Adipocyte (in vitro differentiated cells): Measurements from ENCODE around the gene PCDHB12.
"Not testable (repeated sequence)": the region's sequence is repeated elsewhere in the genome, so short reads cannot be mapped to it uniquely, and the experiment has no call there.

Experiments
- DNase-seq: peaks from one replicate; pipeline ENCODE4 v3.0.0-alpha.2; 2015; ENCODE audit warnings: low read depth
- H3K27me3 ChIP-seq: replicated peaks from 2 replicates; pipeline ENCODE4 v1.7.0; 2013; ENCODE audit warnings: mild to moderate bottlenecking, low read length, moderate library complexity; ENCODE audit not compliant: control insufficient read depth, insufficient read depth
- H3K36me3 ChIP-seq: 2 replicates; pipeline ENCODE4 v1.7.0; 2013; ENCODE audit warnings: low read length, mild to moderate bottlenecking, moderate library complexity; ENCODE audit not compliant: control insufficient read depth, insufficient read depth, severe bottlenecking
- H3K4me1 ChIP-seq: 2 replicates; pipeline ENCODE4 v1.7.0; 2013; ENCODE audit warnings: mild to moderate bottlenecking, low read length, moderate library complexity; ENCODE audit not compliant: control insufficient read depth, insufficient read depth
- H3K4me3 ChIP-seq: 2 replicates; pipeline ENCODE4 v1.7.0; 2013; ENCODE audit warnings: mild to moderate bottlenecking, low read length, moderate library complexity
- H3K9ac ChIP-seq: 2 replicates; pipeline ENCODE4 v1.7.0; 2013; ENCODE audit warnings: mild to moderate bottlenecking, low read length, moderate library complexity
- H3K9me3 ChIP-seq: 2 replicates; pipeline ENCODE4 v1.7.0; 2013; ENCODE audit warnings: mild to moderate bottlenecking, low read length, moderate library complexity; ENCODE audit not compliant: control insufficient read depth

Gene PCDHB12

DNA sequence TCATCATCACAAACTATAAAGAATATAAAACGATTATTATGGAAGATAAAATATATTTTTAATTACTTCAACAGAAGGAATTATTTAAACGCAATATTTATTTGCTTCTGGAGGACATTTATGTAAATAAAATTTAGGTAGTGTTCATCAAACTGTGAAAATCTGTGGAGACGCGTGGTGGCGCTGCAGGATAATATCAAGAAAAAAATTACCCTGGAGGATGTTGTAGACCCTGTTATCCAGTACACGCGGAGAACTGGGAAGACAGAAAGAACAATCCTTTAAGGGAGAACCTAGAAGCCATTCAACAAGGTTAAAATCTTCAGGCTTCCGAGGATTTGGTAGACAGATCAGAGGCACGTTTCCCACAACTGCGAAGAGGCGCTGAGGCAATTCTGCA is at the start of gene PCDHB12:
TSS of gene PCDHB12 (plus strand) at position 242 of the 400 bp plus-strand sequence. CDS start 189 bp downstream, outside the sequence.
- Histone ChIP-seq H3K27me3 (no peaks in the 10 kb centered on the region), H3K4me3 (peak within 1 kb of the TSS; percentile 4), H3K9me3 (peaks cover 62% of the 10 kb centered on the region), H3K4me1 (no peaks in the 10 kb centered on the region), H3K9ac (no peak within 1 kb of the TSS), H3K36me3 (no peaks in the 10 kb centered on the region)
- DNase-seq, result peak; percentile 47

- DNase-seq, result peak; percentile 79
Observed at GRCh38 chr5:141172381-141173204, 35.9 kb upstream of the PCDHB12 start, which contains the start of gene PCDHB7. Gene PCDHB7 (plus strand): TSS chr5:141172644. CDS start chr5:141172836, 192 bp downstream.

GRCh38 chr5:141174291-141175104 is 34.0 kb upstream of the PCDHB12 start:
- H3K4me1 ChIP-seq, H3K4me3 ChIP-seq, H3K36me3 ChIP-seq, H3K9ac ChIP-seq, H3K27me3 ChIP-seq, DNase-seq: not testable (repeated sequence)
- peaks cover 34% of the 10 kb centered on the region for H3K9me3 ChIP-seq

More at GRCh38 chr5:141172381-141173204, 35.9 kb upstream of the PCDHB12 start, which contains the start of gene PCDHB7:
- Histone ChIP-seq H3K9me3 (peaks cover 29% of the 10 kb centered on the region), H3K4me1 (peaks cover 3% of the 10 kb centered on the region), H3K27me3 (no peaks in the 10 kb centered on the region), H3K9ac (no peak within 1 kb of the TSS), H3K36me3 (no peaks in the 10 kb centered on the region), H3K4me3 (peak within 1 kb of the TSS; percentile 70)

- no peaks in the 10 kb centered on the region for H3K27me3 ChIP-seq
- peaks cover 3% of the 10 kb centered on the region for H3K4me1 ChIP-seq
- DNase-seq, result no peak
- peaks cover 34% of the 10 kb centered on the region for H3K9me3 ChIP-seq
- H3K9ac ChIP-seq, result no peak overlapping the region
- H3K36me3 ChIP-seq, result no peaks in the 10 kb centered on the region
- no peak overlapping the region for H3K4me3 ChIP-seq
Observed at GRCh38 chr5:141175933-141176332, 32.6 kb upstream of the PCDHB12 start.

DNA sequence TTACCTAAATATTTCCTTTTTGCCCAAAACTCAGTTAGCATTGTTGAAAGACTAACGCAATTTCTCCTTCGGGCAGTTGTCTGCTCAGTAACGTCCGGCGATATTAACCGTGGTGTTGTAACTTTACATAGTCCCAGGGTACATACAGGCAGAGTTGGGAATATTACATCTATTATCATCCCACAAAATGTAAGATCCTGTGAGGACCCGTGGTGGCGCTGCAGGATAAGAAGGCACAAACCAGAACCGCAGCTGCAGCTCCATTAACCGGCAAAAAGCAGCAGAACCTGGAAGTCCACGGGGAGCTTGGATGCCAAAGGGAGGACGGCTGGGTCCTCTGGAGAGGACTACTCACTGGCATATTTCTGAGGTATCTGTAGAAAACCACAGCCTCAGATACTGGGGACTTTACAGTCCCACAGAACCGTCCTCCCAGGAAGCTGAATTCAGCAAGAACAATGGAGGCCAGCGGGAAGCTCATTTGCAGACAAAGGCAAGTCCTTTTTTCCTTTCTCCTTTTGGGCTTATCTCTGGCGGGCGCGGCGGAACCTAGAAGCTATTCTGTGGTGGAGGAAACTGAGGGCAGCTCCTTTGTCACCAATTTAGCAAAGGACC is 30.8 kb upstream of the PCDHB12 start, which contains the start of gene PCDHB8:
TSS of gene PCDHB8 (plus strand) at position 214 of the 615 bp plus-strand sequence. CDS start at position 459, 245 bp downstream.
- H3K9me3 ChIP-seq, result peaks cover 40% of the 10 kb centered on the region
- H3K36me3 ChIP-seq, H3K27me3 ChIP-seq, H3K4me1 ChIP-seq, H3K9ac ChIP-seq, H3K4me3 ChIP-seq: not testable (repeated sequence)
- peak; percentile 36 for DNase-seq

DNA sequence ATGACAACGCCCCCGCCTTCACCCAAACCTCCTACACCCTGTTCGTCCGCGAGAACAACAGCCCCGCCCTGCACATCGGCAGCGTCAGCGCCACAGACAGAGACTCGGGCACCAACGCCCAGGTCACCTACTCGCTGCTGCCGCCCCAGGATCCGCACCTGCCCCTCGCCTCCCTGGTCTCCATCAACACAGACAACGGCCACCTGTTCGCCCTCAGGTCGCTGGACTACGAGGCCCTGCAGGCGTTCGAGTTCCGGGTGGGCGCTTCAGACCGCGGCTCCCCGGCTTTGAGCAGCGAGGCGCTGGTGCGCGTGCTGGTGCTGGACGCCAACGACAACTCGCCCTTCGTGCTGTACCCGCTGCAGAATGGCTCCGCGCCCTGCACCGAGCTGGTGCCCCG is 29.1 kb upstream of the PCDHB12 start:
- DNase-seq, H3K4me1 ChIP-seq, H3K27me3 ChIP-seq, H3K9ac ChIP-seq, H3K4me3 ChIP-seq, H3K36me3 ChIP-seq: not testable (repeated sequence)
- peaks cover 42% of the 10 kb centered on the region for H3K9me3 ChIP-seq

DNA sequence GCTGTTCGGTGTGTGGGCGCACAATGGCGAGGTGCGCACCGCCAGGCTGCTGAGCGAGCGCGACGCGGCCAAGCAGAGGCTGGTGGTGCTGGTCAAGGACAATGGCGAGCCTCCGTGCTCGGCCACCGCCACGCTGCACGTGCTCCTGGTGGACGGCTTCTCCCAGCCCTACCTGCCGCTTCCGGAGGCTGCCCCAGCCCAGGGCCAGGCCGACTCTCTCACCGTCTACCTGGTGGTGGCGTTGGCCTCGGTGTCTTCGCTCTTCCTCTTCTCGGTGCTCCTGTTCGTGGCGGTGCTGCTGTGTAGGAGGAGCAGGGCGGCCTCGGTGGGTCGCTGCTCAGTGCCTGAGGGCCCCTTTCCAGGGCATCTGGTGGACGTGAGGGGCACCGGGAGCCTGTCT is 28.6 kb upstream of the PCDHB12 start:
- not testable (repeated sequence) for H3K36me3 ChIP-seq, DNase-seq, H3K9ac ChIP-seq, H3K4me1 ChIP-seq, H3K4me3 ChIP-seq, H3K27me3 ChIP-seq
- H3K9me3 ChIP-seq, result peaks cover 41% of the 10 kb centered on the region

DNA sequence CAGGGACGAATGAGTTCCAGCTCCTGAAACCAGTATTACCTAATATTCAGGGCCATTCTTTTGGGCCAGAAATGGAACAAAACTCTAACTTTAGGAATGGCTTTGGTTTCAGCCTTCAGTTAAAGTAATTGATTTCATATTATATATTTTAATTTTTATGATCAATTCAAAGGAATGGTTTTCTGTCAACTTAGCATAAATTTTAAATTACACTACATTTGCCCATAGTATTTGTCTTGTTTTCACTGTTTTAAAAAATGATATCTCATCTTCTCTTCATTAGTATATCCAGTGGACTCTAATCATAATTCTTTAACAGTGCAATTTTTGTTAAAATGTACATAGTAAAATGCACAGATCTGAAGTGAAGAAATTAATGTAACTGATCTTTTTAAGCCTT is 28.2 kb upstream of the PCDHB12 start:
- H3K9ac ChIP-seq, result no peak overlapping the region

GRCh38 chr5:141182248-141182647 is 26.3 kb upstream of the PCDHB12 start, which contains the start of gene PCDHB16:
Gene PCDHB16 (plus strand): TSS chr5:141182387. CDS start chr5:141182560, 173 bp downstream.
- H3K4me3 ChIP-seq, result peak within 1 kb of the TSS; percentile 78
- H3K9me3 ChIP-seq, result peaks cover 34% of the 10 kb centered on the region
- H3K36me3 ChIP-seq, result no peaks in the 10 kb centered on the region
- no peaks in the 10 kb centered on the region for H3K4me1 ChIP-seq
- peak within 1 kb of the TSS; percentile 64 for H3K9ac ChIP-seq
- DNase-seq, result peak; percentile 69
- H3K27me3 ChIP-seq, result peaks cover 4% of the 10 kb centered on the region

More for the DNA sequence above, 28.2 kb upstream of the PCDHB12 start:
- H3K36me3 ChIP-seq, result no peaks in the 10 kb centered on the region
- H3K27me3 ChIP-seq, result peaks cover 4% of the 10 kb centered on the region
- no peak for DNase-seq
- H3K4me1 ChIP-seq, result no peaks in the 10 kb centered on the region
- peaks cover 36% of the 10 kb centered on the region for H3K9me3 ChIP-seq
- no peak overlapping the region for H3K4me3 ChIP-seq

GRCh38 chr5:141184117-141184855 is 24.2 kb upstream of the PCDHB12 start:
- DNase-seq, H3K9ac ChIP-seq, H3K4me1 ChIP-seq, H3K36me3 ChIP-seq, H3K27me3 ChIP-seq: not testable (repeated sequence)
- peaks cover 26% of the 10 kb centered on the region for H3K9me3 ChIP-seq
- H3K4me3 ChIP-seq, result peak overlapping the region; percentile 23
